ENCODE results near the gene KRT83.

The KRT83 gene

GRCh38 chr12:52359621-52360061 is 38.4 kb upstream of the KRT83 start:
- Histone ChIP-seq H4K20me1 (ENCODE audit: insufficient read depth, low read length) (no peaks in the 10 kb centered on the region), H3K4me3 (ENCODE audit: low read length) (no peak overlapping the region), H3K4me1 (ENCODE audit: low read length) (peaks cover 6% of the 10 kb centered on the region; the same call in 1 of the 2 replicates), H3K4me2 (ENCODE audit: low read depth, low read length) (no peak overlapping the region), H3K79me2 (ENCODE audit: low read length) (no peaks in the 10 kb centered on the region), H3F3A (ENCODE audit: insufficient read depth, low read length) (no peaks in the 10 kb centered on the region), H3K27ac (ENCODE audit: low read length) (no peak overlapping the region), H3K9me3 (replicated peaks; ENCODE audit: insufficient read depth, low read length) (no peaks in the 10 kb centered on the region), H3K27me3 (replicated peaks; ENCODE audit: insufficient read depth, low read length) (peaks cover 88% of the 10 kb centered on the region), H3K9ac (ENCODE audit: low read length) (no peak overlapping the region), H2AFZ (ENCODE audit: low read length) (no peak overlapping the region), H3K36me3 (replicated peaks; ENCODE audit: insufficient read depth, low read length) (no peaks in the 10 kb centered on the region), H3K9me2 (replicated peaks; ENCODE audit: insufficient read depth, low read length) (no peaks in the 10 kb centered on the region)
- no peak for TF ChIP-seq EZH2 (optimal IDR thresholded peaks at IDR 0.05; ENCODE audit: low read depth, low read length)
- no peak for TF ChIP-seq EZH2phosphoT487 (IDR thresholded peaks at IDR 0.05; ENCODE audit: low read length)
- no peak for TF ChIP-seq CTCF (IDR thresholded peaks at IDR 0.05; ENCODE audit: low read length)
- no peak for DNase-seq

GRCh38 chr12:52358575-52359350 is 37.6 kb upstream of the KRT83 start:
- Histone ChIP-seq H3K9me3 (replicated peaks; ENCODE audit: insufficient read depth, low read length) (no peaks in the 10 kb centered on the region), H3K9ac (ENCODE audit: low read length) (no peak overlapping the region), H2AFZ (ENCODE audit: low read length) (no peak overlapping the region), H3F3A (ENCODE audit: insufficient read depth, low read length) (no peaks in the 10 kb centered on the region), H3K9me2 (replicated peaks; ENCODE audit: insufficient read depth, low read length) (no peaks in the 10 kb centered on the region), H3K36me3 (replicated peaks; ENCODE audit: insufficient read depth, low read length) (no peaks in the 10 kb centered on the region), H3K27ac (ENCODE audit: low read length) (no peak overlapping the region), H3K79me2 (ENCODE audit: low read length) (no peaks in the 10 kb centered on the region), H3K4me3 (ENCODE audit: low read length) (no peak overlapping the region), H3K4me1 (ENCODE audit: low read length) (peaks cover 6% of the 10 kb centered on the region; the same call in 1 of the 2 replicates), H3K27me3 (replicated peaks; ENCODE audit: insufficient read depth, low read length) (peaks cover 88% of the 10 kb centered on the region), H3K4me2 (ENCODE audit: low read depth, low read length) (no peak overlapping the region), H4K20me1 (ENCODE audit: insufficient read depth, low read length) (no peaks in the 10 kb centered on the region)
- TF ChIP-seq EZH2 (optimal IDR thresholded peaks at IDR 0.05; ENCODE audit: low read depth, low read length) (no peak), CTCF (IDR thresholded peaks at IDR 0.05; ENCODE audit: low read length) (no peak), EZH2phosphoT487 (IDR thresholded peaks at IDR 0.05; ENCODE audit: low read length) (no peak)
- DNase-seq: peak; percentile 58

- Histone ChIP-seq H3K36me3 (replicated peaks; ENCODE audit: insufficient read depth, low read length) (no peaks in the 10 kb centered on the region), H3K4me3 (ENCODE audit: low read length) (no peak overlapping the region), H3K79me2 (ENCODE audit: low read length) (no peaks in the 10 kb centered on the region), H3K9me2 (replicated peaks; ENCODE audit: insufficient read depth, low read length) (no peaks in the 10 kb centered on the region), H3K4me1 (ENCODE audit: low read length) (peaks cover 6% of the 10 kb centered on the region; the same call in 1 of the 2 replicates), H3K27ac (ENCODE audit: low read length) (no peak overlapping the region), H3K9me3 (replicated peaks; ENCODE audit: insufficient read depth, low read length) (no peaks in the 10 kb centered on the region), H3F3A (ENCODE audit: insufficient read depth, low read length) (no peaks in the 10 kb centered on the region), H4K20me1 (ENCODE audit: insufficient read depth, low read length) (no peaks in the 10 kb centered on the region), H3K9ac (ENCODE audit: low read length) (no peak overlapping the region), H2AFZ (ENCODE audit: low read length) (no peak overlapping the region), H3K4me2 (ENCODE audit: low read depth, low read length) (no peak overlapping the region), H3K27me3 (replicated peaks; ENCODE audit: insufficient read depth, low read length) (peaks cover 88% of the 10 kb centered on the region)
- no peak for DNase-seq
- TF ChIP-seq CTCF (IDR thresholded peaks at IDR 0.05; ENCODE audit: low read length): no peak
- no peak for TF ChIP-seq EZH2 (optimal IDR thresholded peaks at IDR 0.05; ENCODE audit: low read depth, low read length)
- no peak for TF ChIP-seq EZH2phosphoT487 (IDR thresholded peaks at IDR 0.05; ENCODE audit: low read length)
Observed at GRCh38 chr12:52356762-52357580, 35.8 kb upstream of the KRT83 start.
